Testis (tissue), 3 donors: ENCODE measurements around the gene PHEX. TPM values are rescaled to one million over a fixed set of nuclear protein-coding genes. Genes with fewer than 3 reads are reported as not detected.

Experiments
- DNase-seq: peaks from one replicate; pipeline ENCODE4 v3.0.0-alpha.2; 2019
- H3K27ac ChIP-seq, 2 donors: fragments of 200-600 bp; sonication (generic); one replicate each; pipeline ENCODE4 v1.5.1; 2019
- H3K27me3 ChIP-seq: fragments of 200-600 bp; sonication (generic); one replicate; pipeline ENCODE4 v1.5.1; 2019
- H3K36me3 ChIP-seq: fragments of 200-600 bp; sonication (generic); one replicate; pipeline ENCODE4 v1.5.1; 2017; ENCODE audit warnings: low read depth; ENCODE audit errors: missing control alignments
- H3K4me1 ChIP-seq: fragments of 200-600 bp; sonication (generic); one replicate; pipeline ENCODE4 v1.5.1; 2019
- H3K4me3 ChIP-seq, 2 donors: fragments of 200-600 bp; sonication (generic); one replicate each; pipeline ENCODE4 v1.5.1; 2017 to 2019
- H3K9me3 ChIP-seq: fragments of 200-600 bp; sonication (generic); one replicate; pipeline ENCODE4 v1.5.1; 2017
- POLR2A ChIP-seq: fragments of 450-650 bp; IDR thresholded peaks from one replicate; pipeline ENCODE4 v1.6.1; 2017; ENCODE audit warnings: antibody characterized with exemption, mild to moderate bottlenecking, moderate library complexity
- WGBS, 2 donors: methylation state at CpG; one replicate each; pipeline ENCODE4 v1.1.5; 2018; 5-methylcytosine and 5-hydroxymethylcytosine counted together
- intact Hi-C: fragments of 100-400 bp; cut with DNase I; formaldehyde crosslinking; loops from one replicate; pipeline ENCODE4 v1.15.1; 2023; ENCODE audit warnings: low total_unique reads
- polyA plus RNA-seq: library from polyadenylated mRNA; stranded (reverse); fragments of 350-450 nt; fragmentation: Illumina TruSeq; extraction: RNeasy Lipid Tissue Mini Kit (QIAGEN cat#74804); gene quantifications from one replicate; pipeline ENCODE4 v1.2.3, GENCODE V29; 2014; ENCODE audit warnings: low read depth, low replicate concordance; ENCODE audit not compliant: insufficient read depth
- total RNA-seq, 2 donors: library from RNA; depleted of rRNA; stranded (reverse); fragments of >200 nt; gene quantifications; one replicate each; pipeline ENCODE4 v1.2.3, GENCODE V29; 2016
- TF ChIP-seq, protein P1 (sequence below), 3 experiments: fragments of 450-650 bp in 2 of 3; fragments of 200-600 bp in 1 of 3; sonication (generic) in 1 of 3; IDR thresholded peaks; one replicate each; pipeline ENCODE4 v1.5.1; 2016 to 2019; ENCODE audit warnings: antibody characterized with exemption in 3 of 3, mild to moderate bottlenecking in 2 of 3, moderate library complexity in 1 of 3

PHEX gene
- total and polyA plus RNA-seq, 3 donors from 2014 or later: 0.24 to 0.37 (median 0.31) TPM

DNA sequence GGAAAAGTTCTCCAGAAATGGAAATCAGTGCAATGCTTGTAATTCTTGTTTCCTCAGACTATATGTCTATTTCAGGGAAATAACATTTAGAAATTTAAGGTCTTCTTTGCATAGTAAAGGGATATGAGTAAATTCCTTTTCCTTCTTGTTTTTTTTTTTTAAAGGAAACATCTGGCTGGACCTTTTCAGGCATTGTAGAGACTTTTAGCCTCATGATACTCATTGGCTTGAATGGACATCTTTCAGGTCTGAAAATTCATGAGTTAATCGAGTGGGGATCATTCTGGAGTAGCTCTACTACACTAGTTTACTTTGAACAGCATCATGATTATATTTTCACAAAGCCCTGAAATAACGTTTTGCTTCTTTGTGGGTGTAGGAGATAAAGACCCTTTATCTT lies 152.0 kb downstream of the PHEX start:
- Histone ChIP-seq H3K27ac (no peak overlapping the region), H3K9me3 (no peaks in the 10 kb centered on the region), H3K36me3 (no peaks in the 10 kb centered on the region), H3K27me3 (no peaks in the 10 kb centered on the region), H3K4me3 (no peak overlapping the region), H3K4me1 (no peaks in the 10 kb centered on the region)
- WGBS, 2 donors: 62 to 64% methylated on average over 2 of the region's 2 CpGs
- intact Hi-C loops: no loop called here
- no peak for DNase-seq
- TF ChIP-seq, protein P1, sequence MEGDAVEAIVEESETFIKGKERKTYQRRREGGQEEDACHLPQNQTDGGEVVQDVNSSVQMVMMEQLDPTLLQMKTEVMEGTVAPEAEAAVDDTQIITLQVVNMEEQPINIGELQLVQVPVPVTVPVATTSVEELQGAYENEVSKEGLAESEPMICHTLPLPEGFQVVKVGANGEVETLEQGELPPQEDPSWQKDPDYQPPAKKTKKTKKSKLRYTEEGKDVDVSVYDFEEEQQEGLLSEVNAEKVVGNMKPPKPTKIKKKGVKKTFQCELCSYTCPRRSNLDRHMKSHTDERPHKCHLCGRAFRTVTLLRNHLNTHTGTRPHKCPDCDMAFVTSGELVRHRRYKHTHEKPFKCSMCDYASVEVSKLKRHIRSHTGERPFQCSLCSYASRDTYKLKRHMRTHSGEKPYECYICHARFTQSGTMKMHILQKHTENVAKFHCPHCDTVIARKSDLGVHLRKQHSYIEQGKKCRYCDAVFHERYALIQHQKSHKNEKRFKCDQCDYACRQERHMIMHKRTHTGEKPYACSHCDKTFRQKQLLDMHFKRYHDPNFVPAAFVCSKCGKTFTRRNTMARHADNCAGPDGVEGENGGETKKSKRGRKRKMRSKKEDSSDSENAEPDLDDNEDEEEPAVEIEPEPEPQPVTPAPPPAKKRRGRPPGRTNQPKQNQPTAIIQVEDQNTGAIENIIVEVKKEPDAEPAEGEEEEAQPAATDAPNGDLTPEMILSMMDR (IDR thresholded peaks at IDR 0.05): no peak
- no peak for TF ChIP-seq POLR2A

DNA sequence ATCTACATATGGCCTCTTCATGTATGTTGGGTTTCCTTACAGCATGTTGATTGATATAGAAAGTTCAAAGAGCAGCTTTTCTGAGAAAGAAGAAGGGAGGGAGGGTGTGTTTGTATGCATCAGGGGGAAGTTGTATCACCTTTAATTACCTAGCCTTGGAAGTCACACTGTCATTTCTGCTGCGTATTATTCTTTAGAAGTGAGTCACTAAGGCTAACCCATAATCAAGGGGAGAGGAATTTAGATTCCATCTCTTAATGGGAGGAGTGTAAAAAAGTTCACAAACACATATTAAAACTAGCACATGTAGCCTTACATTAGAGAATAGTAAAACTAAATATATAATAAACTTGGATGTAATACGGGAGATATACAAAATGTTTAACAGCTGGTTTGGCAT lies 154.0 kb downstream of the PHEX start:
- Histone ChIP-seq H3K27ac (no peak overlapping the region), H3K4me1 (no peaks in the 10 kb centered on the region), H3K4me3 (no peak overlapping the region), H3K9me3 (no peaks in the 10 kb centered on the region), H3K27me3 (no peaks in the 10 kb centered on the region), H3K36me3 (no peaks in the 10 kb centered on the region)
- intact Hi-C loops: no loop called here
- 92 to 93% methylated on average over 2 of the region's 2 CpGs for WGBS, 2 donors
- TF ChIP-seq, protein P1 (IDR thresholded peaks at IDR 0.05): no peak
- DNase-seq: no peak

DNA sequence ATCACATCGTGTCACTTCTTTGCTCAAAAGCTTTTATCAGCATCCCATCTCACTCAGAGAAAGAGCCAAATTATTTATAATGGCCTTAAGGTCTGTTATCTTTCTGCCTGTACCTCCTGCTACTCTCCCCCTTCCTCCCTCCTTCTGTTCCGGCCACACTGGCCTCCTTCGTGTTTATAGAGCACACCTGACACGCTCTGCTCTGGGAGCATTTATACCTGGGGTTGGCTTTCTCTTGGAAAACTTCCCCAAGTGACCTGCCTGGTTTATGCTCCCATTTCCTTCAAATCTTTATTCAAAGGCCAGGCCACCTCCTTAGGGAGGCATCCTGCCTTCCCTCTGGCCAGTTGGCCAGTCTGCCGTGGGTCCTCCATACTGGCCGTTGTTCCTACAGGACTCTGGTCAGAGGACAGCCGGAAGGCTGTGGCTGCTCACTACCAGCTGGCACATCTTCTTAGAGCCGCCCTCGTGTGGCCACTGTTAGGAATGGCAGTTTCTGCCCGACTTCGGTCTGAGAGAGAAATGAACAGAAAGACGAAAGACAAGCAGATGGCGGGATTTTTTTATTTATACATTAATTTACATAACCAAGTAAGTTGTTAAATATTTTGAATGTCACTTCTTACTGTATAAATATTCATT lies 160.4 kb downstream of the PHEX start:
- no peak overlapping the region for H3K4me3 ChIP-seq
- 18 to 26% methylated on average over 8 to 13 of the region's 13 CpGs for WGBS, 2 donors
- no peaks in the 10 kb centered on the region for H3K9me3 ChIP-seq
- no peaks in the 10 kb centered on the region for H3K4me1 ChIP-seq
- TF ChIP-seq, protein P1 (IDR thresholded peaks at IDR 0.05): peak; percentile 37 to 57 (median 52)
- TF ChIP-seq POLR2A: no peak
- intact Hi-C loops: no loop called here
- H3K36me3 ChIP-seq: no peaks in the 10 kb centered on the region
- H3K27ac ChIP-seq: no peak overlapping the region
- no peaks in the 10 kb centered on the region for H3K27me3 ChIP-seq
- peak; percentile 76 for DNase-seq

DNA sequence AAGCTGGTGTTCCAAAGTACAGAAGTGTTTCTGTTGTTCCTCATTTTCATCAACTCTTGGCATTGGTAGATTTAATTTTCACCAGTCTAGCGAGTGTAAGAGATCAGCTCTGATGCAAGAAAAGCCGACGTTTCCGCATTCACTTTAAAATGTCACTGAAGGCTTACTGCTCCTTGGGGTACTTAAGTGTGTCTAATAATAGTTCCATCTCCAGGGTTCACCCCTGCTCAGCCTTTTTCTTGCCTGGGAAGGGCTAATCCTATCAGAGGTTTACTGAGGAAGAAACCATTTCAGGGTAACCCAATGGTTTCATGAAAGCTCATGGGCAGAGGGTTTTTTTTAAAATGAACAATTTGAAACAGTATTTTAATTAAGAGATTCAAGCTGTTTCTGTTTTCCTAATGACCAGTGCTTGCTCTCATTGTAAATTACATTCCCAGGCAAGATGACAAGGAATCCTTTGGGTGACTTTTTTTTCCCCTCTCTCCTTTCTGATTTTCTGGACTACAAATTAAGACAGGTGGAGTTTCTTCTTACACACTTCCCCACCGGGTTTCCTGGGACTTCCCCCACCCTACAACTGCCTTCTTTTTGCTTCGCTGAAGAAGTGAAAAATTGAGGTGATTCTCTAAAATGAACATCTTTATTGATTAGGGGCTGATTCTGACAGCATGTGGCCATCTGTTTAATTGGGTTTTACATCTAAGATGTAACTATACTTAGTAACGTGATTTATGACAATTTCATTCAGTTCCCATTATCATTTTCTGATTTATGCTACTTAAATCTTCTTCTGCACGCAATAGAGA lies 161.9 kb downstream of the PHEX start:
- Histone ChIP-seq H3K4me3 (no peak overlapping the region), H3K27ac (no peak overlapping the region), H3K9me3 (no peaks in the 10 kb centered on the region), H3K27me3 (no peaks in the 10 kb centered on the region), H3K4me1 (no peaks in the 10 kb centered on the region), H3K36me3 (no peaks in the 10 kb centered on the region)
- DNase-seq: no peak
- intact Hi-C loops: no loop called here
- WGBS, 2 donors: 82 to 87% methylated on average over 8 of the region's 8 CpGs
- TF ChIP-seq, protein P1 (IDR thresholded peaks at IDR 0.05): no peak
- no peak for TF ChIP-seq POLR2A

DNA sequence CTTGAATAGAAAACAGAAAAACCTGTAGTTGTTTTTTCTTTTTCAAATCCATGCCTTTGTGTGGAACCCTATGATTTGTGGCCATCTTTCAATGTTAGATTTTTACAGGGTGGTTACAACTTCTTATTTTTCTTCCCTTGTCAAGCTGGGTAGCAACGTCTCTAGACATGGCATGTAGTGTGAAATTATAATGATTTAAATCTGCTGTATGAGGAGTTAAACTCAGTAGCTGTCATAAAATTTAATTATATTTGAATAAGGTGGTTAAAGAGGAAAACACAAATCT lies 162.5 kb downstream of the PHEX start:
- intact Hi-C loops: no loop called here

More for the DNA sequence above, 162.5 kb downstream of the PHEX start:
- no peaks in the 10 kb centered on the region for H3K9me3 ChIP-seq
- DNase-seq: no peak
- H3K4me3 ChIP-seq: no peak overlapping the region
- TF ChIP-seq, protein P1 (IDR thresholded peaks at IDR 0.05): no peak
- TF ChIP-seq POLR2A: no peak
- no peaks in the 10 kb centered on the region for H3K27me3 ChIP-seq
- no peaks in the 10 kb centered on the region for H3K36me3 ChIP-seq
- no peaks in the 10 kb centered on the region for H3K4me1 ChIP-seq
- no peak overlapping the region for H3K27ac ChIP-seq
- WGBS, 2 donors: 78 to 88% methylated on average over 1 of the region's 1 CpG
